ENCODE measurements around the gene ZNF830.
A peak's percentile ranks its signal among the peaks of the same experiment; 100 is the strongest.
"Not testable (repeated sequence)": the region's sequence is repeated elsewhere in the genome, so short reads cannot be mapped to it uniquely, and the experiment has no call there.

ZNF830 gene

DNA sequence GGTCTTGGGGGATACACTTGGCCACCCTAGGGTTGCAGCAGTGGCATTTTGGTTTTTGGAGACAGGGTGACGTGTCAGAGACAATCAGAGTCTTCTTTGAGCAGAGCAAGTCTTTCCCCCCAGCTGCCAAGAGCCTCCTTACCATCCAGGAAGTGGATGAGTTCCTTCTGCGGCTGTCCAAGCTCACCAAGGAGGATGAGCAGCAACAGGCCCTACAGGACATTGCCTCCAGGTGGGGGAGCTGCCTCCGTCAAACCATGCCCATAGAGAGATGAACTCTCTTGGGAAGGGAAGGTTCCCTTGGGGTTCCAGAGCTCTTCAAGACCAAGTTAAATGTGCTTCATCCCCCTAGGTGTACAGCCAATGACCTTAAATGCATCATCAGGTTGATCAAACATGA is 30.3 kb downstream of the ZNF830 start:
- no peak for DNase-seq

- peak; percentile 29 to 55 for DNase-seq
These were observed 31.7 kb downstream of the ZNF830 start for GRCh38 chr17:34993031-34993430.

- peak; percentile 19 to 37 for DNase-seq
These were observed 35.3 kb downstream of the ZNF830 start for GRCh38 chr17:34996422-34997285.

GRCh38 chr17:34997355-34997862 is 36.1 kb downstream of the ZNF830 start:
- no peak for DNase-seq

- peak; percentile 73 to 76 for DNase-seq
These were observed 36.9 kb downstream of the ZNF830 start for GRCh38 chr17:34998205-34998604.

DNA sequence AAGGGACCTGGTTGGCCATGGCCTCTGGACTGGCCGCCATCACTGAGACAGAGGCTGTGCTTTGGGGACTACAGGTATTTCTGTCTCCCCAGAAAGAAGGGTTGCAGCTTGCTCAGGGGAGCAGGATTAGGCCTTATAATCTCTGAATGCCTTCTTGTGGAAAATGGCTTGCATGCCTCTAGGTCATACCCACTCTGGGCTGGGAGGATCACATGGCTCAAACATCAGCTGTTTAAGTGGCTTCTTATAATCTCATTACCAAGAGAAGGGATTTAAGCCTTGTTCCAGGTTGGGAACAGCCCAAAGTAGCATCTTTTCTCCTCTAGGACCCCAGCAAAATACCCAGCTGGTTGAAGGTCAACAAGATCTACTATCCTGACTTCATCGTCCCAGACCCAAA is 38.1 kb downstream of the ZNF830 start:
- DNase-seq, result no peak

DNA sequence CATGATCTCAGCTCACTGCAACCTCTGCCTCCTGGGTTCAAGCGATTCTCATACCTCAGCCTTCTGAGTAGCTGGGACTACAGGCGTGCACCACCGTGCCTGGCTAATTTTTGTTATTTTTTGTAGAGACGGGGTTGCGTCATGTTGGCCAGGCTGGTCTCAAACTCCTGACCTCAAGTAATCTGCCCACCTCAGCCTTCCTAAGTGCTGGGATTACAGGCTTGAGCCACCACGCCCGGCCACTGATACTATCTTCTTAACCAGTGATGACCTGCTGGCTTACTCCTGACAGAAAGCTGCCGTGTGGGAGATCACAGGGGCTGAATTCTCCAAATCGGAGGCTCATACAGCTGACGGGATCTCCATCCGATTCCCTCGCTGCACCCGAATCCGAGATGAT is 39.6 kb downstream of the ZNF830 start:
- DNase-seq, result not testable (repeated sequence)

DNA sequence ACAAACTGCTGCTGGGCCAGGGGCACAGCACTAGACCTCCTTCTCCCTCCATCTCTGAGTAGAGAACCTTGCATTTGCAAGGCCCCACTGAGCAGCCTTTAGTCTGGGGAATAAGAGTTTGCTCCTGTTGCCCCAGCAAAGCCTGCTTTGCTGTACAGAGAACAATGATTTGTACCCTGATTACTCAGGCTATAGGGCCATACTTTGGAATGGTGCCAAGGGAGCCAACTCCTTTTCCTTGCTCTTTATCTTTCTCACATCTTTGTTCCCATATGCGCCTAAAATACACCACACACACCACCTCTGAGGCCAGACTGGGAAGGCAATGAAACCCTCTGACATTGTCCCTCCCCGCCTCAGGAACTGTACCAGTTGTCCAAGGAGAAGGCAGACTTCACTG is 40.2 kb downstream of the ZNF830 start:
- DNase-seq, result no peak

GRCh38 chr17:35002876-35003551 is 41.7 kb downstream of the ZNF830 start:
- DNase-seq, result no peak

DNA sequence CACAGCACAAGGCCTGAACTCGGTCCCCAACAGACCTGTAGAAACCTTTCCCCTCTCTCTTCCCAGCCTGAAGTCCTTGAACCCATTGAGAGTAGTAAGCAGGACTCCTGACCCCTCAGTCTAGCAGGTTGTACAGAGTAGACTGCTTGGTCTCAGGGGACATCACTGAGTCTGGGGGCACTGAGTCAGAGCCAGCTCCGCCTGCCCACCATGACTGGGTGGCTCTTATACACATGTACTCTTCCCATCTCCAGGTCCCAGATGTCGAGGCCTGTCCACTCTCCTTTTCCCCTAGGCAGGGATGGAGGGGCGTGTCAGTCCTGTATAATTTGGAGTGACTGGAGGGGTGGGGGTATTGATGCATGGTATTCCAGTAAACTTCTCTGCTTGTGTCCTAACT is 42.4 kb downstream of the ZNF830 start:
- DNase-seq, result no peak

DNA sequence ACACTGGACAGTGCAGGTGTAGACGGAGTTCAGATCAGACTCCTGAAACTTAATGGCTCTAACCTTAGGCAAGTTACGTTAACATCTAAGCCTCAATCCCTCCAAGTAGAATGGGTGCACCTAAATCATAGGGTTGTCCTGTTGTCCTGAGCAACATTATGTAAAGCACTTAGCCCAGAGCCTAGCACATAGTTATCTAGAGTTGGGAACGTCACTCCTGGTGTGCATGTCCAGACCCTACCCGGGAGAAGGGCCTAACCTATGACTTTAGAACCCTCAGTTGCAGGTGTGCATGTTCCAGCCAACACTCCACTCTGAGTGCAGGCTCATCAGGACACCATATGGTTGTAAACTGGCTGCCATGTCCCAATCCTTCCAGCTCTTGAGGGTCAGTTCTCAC is 45.0 kb downstream of the ZNF830 start:
- DNase-seq, result no peak

GRCh38 chr17:35006961-35007360 is 45.6 kb downstream of the ZNF830 start:
- DNase-seq, result no peak

DNA sequence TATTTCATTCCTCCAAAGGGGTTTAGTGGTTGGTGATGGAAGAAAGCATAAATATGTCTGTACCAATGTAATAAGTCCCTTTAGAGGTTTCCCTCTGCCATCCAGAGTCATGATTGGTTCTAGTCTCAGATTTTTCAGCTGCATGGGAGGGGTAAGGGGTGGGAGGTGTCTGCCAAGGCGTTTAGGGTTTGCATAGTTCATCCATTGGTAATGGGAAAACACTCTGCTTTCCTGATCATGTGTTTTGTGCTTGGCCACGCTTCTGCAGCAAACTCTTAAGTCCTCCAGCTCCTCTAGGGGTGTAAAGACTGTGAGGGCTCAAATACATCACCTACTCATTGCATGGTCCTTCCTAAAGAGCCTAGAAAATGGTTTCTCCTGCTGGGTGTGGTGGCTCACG is 48.8 kb downstream of the ZNF830 start:
- no peak for DNase-seq

DNA sequence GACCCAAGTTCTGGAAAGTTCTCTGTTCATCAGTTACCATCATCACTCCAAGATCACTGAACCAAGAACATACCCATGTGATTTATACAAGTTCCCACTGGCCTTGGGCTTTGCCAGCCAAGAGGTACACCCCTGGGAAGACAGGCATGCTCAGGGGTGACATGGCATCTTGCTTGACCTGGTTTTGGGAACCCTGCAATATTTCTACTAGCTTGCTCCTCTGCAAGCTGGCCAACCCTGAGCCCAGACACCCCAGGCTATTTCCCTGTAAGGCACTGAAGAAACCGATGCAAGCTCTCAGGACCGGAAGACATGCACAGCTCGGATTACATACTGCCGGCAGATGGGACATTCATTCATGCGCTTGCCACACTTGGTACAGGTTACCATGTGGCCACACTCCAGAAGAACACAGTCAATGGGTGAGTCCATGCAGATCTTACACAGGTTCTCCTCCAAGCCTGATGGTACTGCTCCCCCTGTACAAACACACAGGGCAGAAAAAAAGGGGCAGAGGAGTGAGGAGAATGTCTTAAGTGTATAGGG is 50.4 kb downstream of the ZNF830 start:
- DNase-seq, result no peak
